A673 (cell line): Measurements from ENCODE around the gene PEA15.

Source experiments
- CTCF ChIP-seq: fragments of 300-800, 200-600 bp; sonication (generic); conservative IDR thresholded peaks from 2 replicates; pipeline ENCODE4 v1.5.1; 2017; ENCODE audit warnings: low read depth, mild to moderate bottlenecking, antibody characterized with exemption, low read length, moderate library complexity, mixed read lengths
- EZH2 ChIP-seq: fragments of 200-600 bp; sonication (generic); IDR thresholded peaks from 2 replicates; pipeline ENCODE4 v1.6.1; 2017; ENCODE audit warnings: borderline replicate concordance, low read depth, mild to moderate bottlenecking, mixed read lengths, antibody characterized with exemption, low read length; ENCODE audit not compliant: poor library complexity, severe bottlenecking

- no peak for TF ChIP-seq CTCF
- no peak for TF ChIP-seq EZH2
Measured at GRCh38 chr1:160161965-160162705, 43.0 kb upstream of the PEA15 start.
